ENCODE measurements around the gene KNTC1.
A peak's percentile ranks its signal among the peaks of the same experiment; 100 is the strongest.

DNA sequence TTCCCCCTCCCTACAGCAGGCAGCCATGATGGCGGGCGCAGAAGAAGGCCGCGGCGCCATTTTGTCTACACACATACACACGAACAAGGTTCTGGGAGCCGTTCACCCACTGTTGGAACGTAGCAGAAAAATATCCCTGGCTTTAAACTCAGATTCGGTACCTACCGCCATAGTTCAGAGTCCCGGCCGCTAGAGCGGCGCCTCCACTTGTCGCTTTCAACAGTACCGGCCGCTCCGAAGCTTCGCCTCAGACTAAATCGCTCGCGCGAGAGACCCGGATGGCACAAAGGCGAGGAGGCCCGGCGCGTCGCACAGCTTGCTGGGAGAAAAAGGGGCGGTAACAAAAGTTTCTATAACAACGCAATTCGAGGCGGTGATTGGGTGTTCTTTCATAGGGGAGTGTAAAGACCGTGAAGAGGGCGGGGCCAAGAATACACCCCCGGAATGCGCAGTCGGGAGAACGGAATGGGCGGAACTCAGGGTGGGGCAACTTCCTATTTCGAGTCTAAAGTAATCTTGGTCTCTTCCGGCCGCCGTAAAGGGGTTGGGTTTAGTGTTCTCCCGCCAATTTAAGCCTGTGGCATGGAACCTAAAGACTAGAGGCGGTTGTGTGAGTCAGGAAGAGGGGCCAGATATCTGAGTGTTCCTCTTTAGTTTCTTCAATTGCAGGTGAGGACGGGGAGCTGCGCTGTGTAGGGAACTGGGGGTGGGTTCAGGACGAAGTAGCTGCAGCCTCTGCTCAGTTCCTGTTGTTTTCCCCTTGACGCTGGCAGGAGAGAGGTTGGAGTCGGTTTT, at the start of gene KNTC1, which contains the start of gene RSRC2:
- TF ChIP-seq, protein P1, sequence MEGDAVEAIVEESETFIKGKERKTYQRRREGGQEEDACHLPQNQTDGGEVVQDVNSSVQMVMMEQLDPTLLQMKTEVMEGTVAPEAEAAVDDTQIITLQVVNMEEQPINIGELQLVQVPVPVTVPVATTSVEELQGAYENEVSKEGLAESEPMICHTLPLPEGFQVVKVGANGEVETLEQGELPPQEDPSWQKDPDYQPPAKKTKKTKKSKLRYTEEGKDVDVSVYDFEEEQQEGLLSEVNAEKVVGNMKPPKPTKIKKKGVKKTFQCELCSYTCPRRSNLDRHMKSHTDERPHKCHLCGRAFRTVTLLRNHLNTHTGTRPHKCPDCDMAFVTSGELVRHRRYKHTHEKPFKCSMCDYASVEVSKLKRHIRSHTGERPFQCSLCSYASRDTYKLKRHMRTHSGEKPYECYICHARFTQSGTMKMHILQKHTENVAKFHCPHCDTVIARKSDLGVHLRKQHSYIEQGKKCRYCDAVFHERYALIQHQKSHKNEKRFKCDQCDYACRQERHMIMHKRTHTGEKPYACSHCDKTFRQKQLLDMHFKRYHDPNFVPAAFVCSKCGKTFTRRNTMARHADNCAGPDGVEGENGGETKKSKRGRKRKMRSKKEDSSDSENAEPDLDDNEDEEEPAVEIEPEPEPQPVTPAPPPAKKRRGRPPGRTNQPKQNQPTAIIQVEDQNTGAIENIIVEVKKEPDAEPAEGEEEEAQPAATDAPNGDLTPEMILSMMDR (IDR thresholded peaks at IDR 0.05): peak in 2 of 4 experiments; percentile 5 to 9
- TF ChIP-seq POLR2AphosphoS5 (IDR thresholded peaks at IDR 0.05) (peak; percentile 98), POLR2A (IDR thresholded peaks at IDR 0.05) (peak; percentile 94)
